Fibroblast of lung (primary cell): ENCODE results near the gene DNAH10.

Experiments used
- EZH2 ChIP-seq: IDR thresholded peaks from 2 replicates; pipeline ENCODE4 v1.5.1; 2012; ENCODE audit warnings: low read length, control low read depth, mild to moderate bottlenecking; ENCODE audit errors: missing control alignments
- TF ChIP-seq, protein P1 (sequence below), 2 donors: IDR thresholded peaks in 1 of 2; conservative IDR thresholded peaks in 1 of 2; 1 replicate in 1 of 2; 2 replicates in 1 of 2; pipeline ENCODE4 v1.5.1; 2011 to 2012; ENCODE audit warnings: low read length in 2 of 2, control low read depth in 1 of 2, inconsistent platforms in 1 of 2, low read depth in 1 of 2, mild to moderate bottlenecking in 1 of 2

DNA sequence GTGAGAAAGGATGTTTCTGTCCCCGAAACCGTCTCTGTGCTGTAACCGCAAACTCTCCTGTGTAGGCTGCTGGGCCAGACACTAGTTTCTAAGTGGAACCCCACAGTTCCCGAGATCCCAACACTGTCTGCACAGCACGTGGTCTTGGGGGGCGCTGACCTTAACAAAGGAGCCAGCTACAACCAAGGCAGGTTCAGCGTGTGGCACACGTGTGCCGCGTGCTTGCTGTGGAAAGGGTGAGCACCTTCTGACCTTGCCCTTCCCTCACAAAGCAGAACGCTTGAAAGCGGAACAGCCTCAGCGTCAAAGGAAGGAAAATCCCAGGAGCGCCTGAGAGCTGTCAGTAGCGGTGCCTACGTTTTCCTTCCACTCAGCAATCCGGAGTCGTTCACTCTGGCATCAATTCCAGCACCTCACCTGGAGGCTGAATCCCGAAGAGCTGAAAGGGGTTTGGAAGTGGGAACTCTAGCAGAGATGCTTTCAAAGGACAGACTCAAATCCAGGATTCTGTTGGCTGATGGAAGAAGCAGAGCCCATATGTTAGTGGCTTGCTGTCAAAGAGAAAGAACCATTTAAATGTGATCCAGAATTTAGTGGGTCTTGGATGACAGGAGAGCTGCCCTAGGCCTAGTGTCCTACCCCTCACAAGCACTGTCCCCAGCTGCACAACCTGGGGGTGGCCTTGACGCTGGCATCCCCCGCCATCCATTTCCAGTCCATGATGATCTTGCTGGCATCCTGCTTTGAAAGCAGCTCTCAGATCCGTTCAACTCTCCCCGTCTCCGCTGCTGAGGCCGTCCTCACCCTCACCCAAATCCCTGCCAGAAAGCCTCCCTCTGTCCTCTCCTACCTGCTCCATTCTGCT is 183.4 kb downstream of the DNAH10 start:
- TF ChIP-seq, protein P1, sequence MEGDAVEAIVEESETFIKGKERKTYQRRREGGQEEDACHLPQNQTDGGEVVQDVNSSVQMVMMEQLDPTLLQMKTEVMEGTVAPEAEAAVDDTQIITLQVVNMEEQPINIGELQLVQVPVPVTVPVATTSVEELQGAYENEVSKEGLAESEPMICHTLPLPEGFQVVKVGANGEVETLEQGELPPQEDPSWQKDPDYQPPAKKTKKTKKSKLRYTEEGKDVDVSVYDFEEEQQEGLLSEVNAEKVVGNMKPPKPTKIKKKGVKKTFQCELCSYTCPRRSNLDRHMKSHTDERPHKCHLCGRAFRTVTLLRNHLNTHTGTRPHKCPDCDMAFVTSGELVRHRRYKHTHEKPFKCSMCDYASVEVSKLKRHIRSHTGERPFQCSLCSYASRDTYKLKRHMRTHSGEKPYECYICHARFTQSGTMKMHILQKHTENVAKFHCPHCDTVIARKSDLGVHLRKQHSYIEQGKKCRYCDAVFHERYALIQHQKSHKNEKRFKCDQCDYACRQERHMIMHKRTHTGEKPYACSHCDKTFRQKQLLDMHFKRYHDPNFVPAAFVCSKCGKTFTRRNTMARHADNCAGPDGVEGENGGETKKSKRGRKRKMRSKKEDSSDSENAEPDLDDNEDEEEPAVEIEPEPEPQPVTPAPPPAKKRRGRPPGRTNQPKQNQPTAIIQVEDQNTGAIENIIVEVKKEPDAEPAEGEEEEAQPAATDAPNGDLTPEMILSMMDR (conservative IDR thresholded peaks at IDR 0.05 in 1 of 2, IDR thresholded peaks at IDR 0.05 in 1 of 2; ENCODE audit: low read depth in 1 of 2, low read length in 2 of 2), result no peak
- TF ChIP-seq EZH2, result no peak
